ENCODE results near the gene PRRT2.

- TF ChIP-seq, protein P1, sequence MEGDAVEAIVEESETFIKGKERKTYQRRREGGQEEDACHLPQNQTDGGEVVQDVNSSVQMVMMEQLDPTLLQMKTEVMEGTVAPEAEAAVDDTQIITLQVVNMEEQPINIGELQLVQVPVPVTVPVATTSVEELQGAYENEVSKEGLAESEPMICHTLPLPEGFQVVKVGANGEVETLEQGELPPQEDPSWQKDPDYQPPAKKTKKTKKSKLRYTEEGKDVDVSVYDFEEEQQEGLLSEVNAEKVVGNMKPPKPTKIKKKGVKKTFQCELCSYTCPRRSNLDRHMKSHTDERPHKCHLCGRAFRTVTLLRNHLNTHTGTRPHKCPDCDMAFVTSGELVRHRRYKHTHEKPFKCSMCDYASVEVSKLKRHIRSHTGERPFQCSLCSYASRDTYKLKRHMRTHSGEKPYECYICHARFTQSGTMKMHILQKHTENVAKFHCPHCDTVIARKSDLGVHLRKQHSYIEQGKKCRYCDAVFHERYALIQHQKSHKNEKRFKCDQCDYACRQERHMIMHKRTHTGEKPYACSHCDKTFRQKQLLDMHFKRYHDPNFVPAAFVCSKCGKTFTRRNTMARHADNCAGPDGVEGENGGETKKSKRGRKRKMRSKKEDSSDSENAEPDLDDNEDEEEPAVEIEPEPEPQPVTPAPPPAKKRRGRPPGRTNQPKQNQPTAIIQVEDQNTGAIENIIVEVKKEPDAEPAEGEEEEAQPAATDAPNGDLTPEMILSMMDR (IDR thresholded peaks at IDR 0.05; ENCODE audit: poor library complexity), result peak; percentile 56
- no peak for TF ChIP-seq EZH2phosphoT487 (IDR thresholded peaks at IDR 0.05; ENCODE audit: low read depth, severe bottlenecking, unreplicated experiment)
These were observed 4.4 kb upstream of the PRRT2 start for GRCh38 chr16:29807426-29808218.
